Neural cell (in vitro differentiated cells): ENCODE data around the gene MMRN1.

ENCODE experiments used
- EP300 ChIP-seq: fragments of 450-650 bp; conservative IDR thresholded peaks from 2 replicates; pipeline ENCODE4 v1.6.1; 2014; ENCODE audit warnings: antibody characterized with exemption, mild to moderate bottlenecking, moderate library complexity; ENCODE audit not compliant: poor library complexity, severe bottlenecking
- TF ChIP-seq, protein P1 (sequence below): fragments of 450-650 bp; IDR thresholded peaks from 2 replicates; pipeline ENCODE4 v1.5.1; 2014; ENCODE audit warnings: antibody characterized with exemption, mild to moderate bottlenecking, moderate library complexity; ENCODE audit not compliant: poor library complexity, severe bottlenecking

GRCh38 chr4:89988268-89988667 lies 93.6 kb downstream of the MMRN1 start:
- TF ChIP-seq EP300, result no peak
- TF ChIP-seq, protein P1, sequence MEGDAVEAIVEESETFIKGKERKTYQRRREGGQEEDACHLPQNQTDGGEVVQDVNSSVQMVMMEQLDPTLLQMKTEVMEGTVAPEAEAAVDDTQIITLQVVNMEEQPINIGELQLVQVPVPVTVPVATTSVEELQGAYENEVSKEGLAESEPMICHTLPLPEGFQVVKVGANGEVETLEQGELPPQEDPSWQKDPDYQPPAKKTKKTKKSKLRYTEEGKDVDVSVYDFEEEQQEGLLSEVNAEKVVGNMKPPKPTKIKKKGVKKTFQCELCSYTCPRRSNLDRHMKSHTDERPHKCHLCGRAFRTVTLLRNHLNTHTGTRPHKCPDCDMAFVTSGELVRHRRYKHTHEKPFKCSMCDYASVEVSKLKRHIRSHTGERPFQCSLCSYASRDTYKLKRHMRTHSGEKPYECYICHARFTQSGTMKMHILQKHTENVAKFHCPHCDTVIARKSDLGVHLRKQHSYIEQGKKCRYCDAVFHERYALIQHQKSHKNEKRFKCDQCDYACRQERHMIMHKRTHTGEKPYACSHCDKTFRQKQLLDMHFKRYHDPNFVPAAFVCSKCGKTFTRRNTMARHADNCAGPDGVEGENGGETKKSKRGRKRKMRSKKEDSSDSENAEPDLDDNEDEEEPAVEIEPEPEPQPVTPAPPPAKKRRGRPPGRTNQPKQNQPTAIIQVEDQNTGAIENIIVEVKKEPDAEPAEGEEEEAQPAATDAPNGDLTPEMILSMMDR, result no peak
